Fibroblast of lung (primary cell): ENCODE measurements around the gene NDUFA3. TPM values are rescaled to one million over a fixed set of nuclear protein-coding genes. Genes with fewer than 3 reads are reported as not detected.

Source experiments
- DNase-seq, 2 donors: peaks; one replicate each; pipeline versions ENCODE4 v3.0.0 to v3.0.0-alpha.2; 2010; ENCODE audit warnings: low read depth in 2 of 2
- H2AFZ ChIP-seq: 2 replicates; pipeline ENCODE4 v1.5.1; 2012; ENCODE audit warnings: low read length, control low read depth, inconsistent platforms
- H3K27ac ChIP-seq: 2 replicates; pipeline ENCODE4 v1.5.1; 2011; ENCODE audit warnings: low read length, control low read depth; ENCODE audit not compliant: insufficient read depth
- H3K27me3 ChIP-seq: 2 replicates; pipeline ENCODE4 v1.5.1; 2011; ENCODE audit warnings: mild to moderate bottlenecking, low read length; ENCODE audit not compliant: control insufficient read depth, insufficient read depth
- H3K36me3 ChIP-seq: 2 replicates; pipeline ENCODE4 v1.5.1; 2011; ENCODE audit warnings: low read length; ENCODE audit not compliant: control insufficient read depth, insufficient read depth
- H3K4me1 ChIP-seq: 2 replicates; pipeline ENCODE4 v1.5.1; 2011; ENCODE audit warnings: low read length; ENCODE audit not compliant: control insufficient read depth, insufficient read depth; ENCODE audit errors: extremely low read depth
- H3K4me2 ChIP-seq: 2 replicates; pipeline ENCODE4 v1.5.1; 2011; ENCODE audit warnings: low read length, control low read depth; ENCODE audit not compliant: insufficient read depth; ENCODE audit errors: extremely low read depth
- H3K4me3 ChIP-seq, 4 experiments: fragments of 200-600 bp in 1 of 4; sonication (generic) in 1 of 4; replicated peaks in 1 of 4; 2 replicates each; pipeline ENCODE4 v1.5.1; 2011 to 2016; ENCODE audit warnings: low read length in 4 of 4, low read depth in 3 of 4, mild to moderate bottlenecking in 3 of 4, control low read depth in 2 of 4, inconsistent platforms in 1 of 4, mixed read lengths in 1 of 4; ENCODE audit not compliant: insufficient read depth in 1 of 4; ENCODE audit errors: control extremely low read depth in 1 of 4
- H3K79me2 ChIP-seq: 2 replicates; pipeline ENCODE4 v1.5.1; 2012; ENCODE audit warnings: mild to moderate bottlenecking, low read length, inconsistent platforms; ENCODE audit not compliant: control insufficient read depth, insufficient read depth
- H3K9ac ChIP-seq: 2 replicates; pipeline ENCODE4 v1.5.1; 2011; ENCODE audit warnings: mild to moderate bottlenecking, low read length, control low read depth; ENCODE audit not compliant: insufficient read depth
- H3K9me3 ChIP-seq: 2 replicates; pipeline ENCODE4 v1.5.1; 2012; ENCODE audit warnings: low read depth, low read length; ENCODE audit not compliant: control insufficient read depth, insufficient read depth
- H4K20me1 ChIP-seq: 2 replicates; pipeline ENCODE4 v1.5.1; 2011; ENCODE audit warnings: low read length; ENCODE audit not compliant: control insufficient read depth, insufficient read depth; ENCODE audit errors: extremely low read depth
- CTCF ChIP-seq, 2 donors: IDR thresholded peaks in 1 of 2; conservative IDR thresholded peaks in 1 of 2; 1 replicate in 1 of 2; 2 replicates in 1 of 2; pipeline ENCODE4 v1.5.1; 2011 to 2012; ENCODE audit warnings: low read length in 2 of 2, control low read depth in 1 of 2, inconsistent platforms in 1 of 2, low read depth in 1 of 2, mild to moderate bottlenecking in 1 of 2
- EZH2 ChIP-seq: IDR thresholded peaks from 2 replicates; pipeline ENCODE4 v1.5.1; 2012; ENCODE audit warnings: low read length, control low read depth, mild to moderate bottlenecking; ENCODE audit errors: missing control alignments
- polyA plus RNA-seq, 2 donors: library from polyadenylated mRNA; depleted of rRNA in 1 of 2; stranded (reverse) in 1 of 2; unstranded in 1 of 2; fragments of >200 nt; gene quantifications; 2 replicates each; pipeline ENCODE4 v1.2.1, GENCODE V29; 2011 to 2012; ENCODE audit warnings: missing spikeins in 1 of 2
- total RNA-seq: library from RNA; depleted of rRNA; stranded (reverse); fragments of >200 nt; gene quantifications from 2 replicates; pipeline ENCODE4 v1.2.1, GENCODE V29; 2014

Gene NDUFA3
- total and polyA plus RNA-seq, 2 donors (not counting 1 experiment from before 2014, with no cell fraction given): 22.8 to 35.4 TPM

GRCh38 chr19:54077334-54077733, 25.3 kb upstream of the NDUFA3 start:
- Histone ChIP-seq H4K20me1 (no peaks in the 10 kb centered on the region), H3K4me3 (no peak overlapping the region), H3K79me2 (no peaks in the 10 kb centered on the region), H3K27me3 (no peaks in the 10 kb centered on the region), H3K9me3 (no peaks in the 10 kb centered on the region), H3K36me3 (no peaks in the 10 kb centered on the region), H3K4me2 (no peak overlapping the region), H3K9ac (no peak overlapping the region), H3K27ac (no peak overlapping the region), H2AFZ (no peak overlapping the region), H3K4me1 (no peaks in the 10 kb centered on the region)
- no peak for TF ChIP-seq CTCF (conservative IDR thresholded peaks at IDR 0.05 in 1 of 2, IDR thresholded peaks at IDR 0.05 in 1 of 2; ENCODE audit: low read depth in 1 of 2, low read length in 2 of 2)
- no peak for TF ChIP-seq EZH2
- DNase-seq: no peak

GRCh38 chr19:54081032-54081431, 21.6 kb upstream of the NDUFA3 start, which contains the start of gene TARM1:
TSS of gene TARM1 (minus strand) at chr19:54081365. CDS start at chr19:54081340, 25 bp downstream.
- H3K4me2 ChIP-seq: no peak within 1 kb of the TSS
- TF ChIP-seq EZH2 (no peak), CTCF (conservative IDR thresholded peaks at IDR 0.05 in 1 of 2, IDR thresholded peaks at IDR 0.05 in 1 of 2; ENCODE audit: low read depth in 1 of 2, low read length in 2 of 2) (no peak)
- no peaks in the 10 kb centered on the region for H3K9me3 ChIP-seq

GRCh38 chr19:54084410-54084809, 18.2 kb upstream of the NDUFA3 start:
- no peak overlapping the region for H3K4me2 ChIP-seq
- no peak overlapping the region for H3K9ac ChIP-seq
- DNase-seq: no peak
- TF ChIP-seq CTCF (conservative IDR thresholded peaks at IDR 0.05 in 1 of 2, IDR thresholded peaks at IDR 0.05 in 1 of 2; ENCODE audit: low read depth in 1 of 2, low read length in 2 of 2): no peak
- no peak for TF ChIP-seq EZH2
- H3K27ac ChIP-seq: no peak overlapping the region
- H4K20me1 ChIP-seq: no peaks in the 10 kb centered on the region
- no peaks in the 10 kb centered on the region for H3K79me2 ChIP-seq
- H3K36me3 ChIP-seq: no peaks in the 10 kb centered on the region
- H3K27me3 ChIP-seq: no peaks in the 10 kb centered on the region
- no peak overlapping the region for H2AFZ ChIP-seq
- H3K9me3 ChIP-seq: no peaks in the 10 kb centered on the region
- no peaks in the 10 kb centered on the region for H3K4me1 ChIP-seq
- no peak overlapping the region for H3K4me3 ChIP-seq

More at GRCh38 chr19:54081032-54081431, 21.6 kb upstream of the NDUFA3 start, which contains the start of gene TARM1:
- Histone ChIP-seq H3K27ac (no peak within 1 kb of the TSS), H2AFZ (no peak within 1 kb of the TSS), H4K20me1 (no peaks in the 10 kb centered on the region), H3K4me3 (no peak within 1 kb of the TSS), H3K4me1 (no peaks in the 10 kb centered on the region), H3K79me2 (no peaks in the 10 kb centered on the region), H3K27me3 (no peaks in the 10 kb centered on the region), H3K9ac (no peak within 1 kb of the TSS), H3K36me3 (no peaks in the 10 kb centered on the region)
- DNase-seq: no peak
